Fibroblast of lung (primary cell): ENCODE results near the gene HIGD2A.

ENCODE experiments used
- CTCF ChIP-seq, 2 donors: IDR thresholded peaks in 1 of 2; conservative IDR thresholded peaks in 1 of 2; 1 replicate in 1 of 2; 2 replicates in 1 of 2; pipeline ENCODE4 v1.5.1; 2011 to 2012; ENCODE audit warnings: low read length in 2 of 2, control low read depth in 1 of 2, inconsistent platforms in 1 of 2, low read depth in 1 of 2, mild to moderate bottlenecking in 1 of 2
- EZH2 ChIP-seq: IDR thresholded peaks from 2 replicates; pipeline ENCODE4 v1.5.1; 2012; ENCODE audit warnings: low read length, control low read depth, mild to moderate bottlenecking; ENCODE audit errors: missing control alignments

GRCh38 chr5:176400382-176401156 lies 12.0 kb downstream of the HIGD2A start:
- TF ChIP-seq CTCF (conservative IDR thresholded peaks at IDR 0.05 in 1 of 2, IDR thresholded peaks at IDR 0.05 in 1 of 2; ENCODE audit: low read depth in 1 of 2, low read length in 2 of 2) (no peak), EZH2 (no peak)
